Neural progenitor cell (in vitro differentiated cells): ENCODE results near the gene PSMD5. TPM values are rescaled to one million over a fixed set of nuclear protein-coding genes. Genes with fewer than 3 reads are reported as not detected.

Source experiments
- DNase-seq: peaks from one replicate; pipeline ENCODE4 v3.0.0-alpha.2; 2016; ENCODE audit warnings: low spot score
- H2AFZ ChIP-seq: fragments of 200-600 bp; sonication (generic); replicated peaks from 2 replicates; pipeline ENCODE4 v1.6.1; 2016; ENCODE audit warnings: antibody characterized with exemption
- H3F3A ChIP-seq: fragments of 200-600 bp; sonication (generic); 2 replicates; pipeline ENCODE4 v1.6.1; 2016; ENCODE audit warnings: antibody characterized with exemption, low read depth
- H3K27ac ChIP-seq: fragments of 200-600 bp; sonication (generic); 2 replicates; pipeline ENCODE4 v1.5.1; 2016; ENCODE audit warnings: mild to moderate bottlenecking
- H3K27me3 ChIP-seq: fragments of 200-600 bp; sonication (generic); 2 replicates; pipeline ENCODE4 v1.6.1; 2016; ENCODE audit warnings: mild to moderate bottlenecking, moderate library complexity
- H3K36me3 ChIP-seq: fragments of 200-600 bp; sonication (generic); 2 replicates; pipeline ENCODE4 v1.5.1; 2016
- H3K4me1 ChIP-seq: fragments of 200-600 bp; sonication (generic); 2 replicates; pipeline ENCODE4 v1.6.1; 2016; ENCODE audit warnings: mixed run types
- H3K4me2 ChIP-seq: fragments of 200-600 bp; sonication (generic); 2 replicates; pipeline ENCODE4 v1.6.1; 2016
- H3K4me3 ChIP-seq: fragments of 200-600 bp; sonication (generic); 2 replicates; pipeline ENCODE4 v1.5.1; 2016
- H3K79me2 ChIP-seq: fragments of 200-600 bp; sonication (generic); 2 replicates; pipeline ENCODE4 v1.6.1; 2016; ENCODE audit warnings: low read depth
- H3K9ac ChIP-seq: fragments of 200-600 bp; sonication (generic); 2 replicates; pipeline ENCODE4 v1.6.1; 2016
- H3K9me3 ChIP-seq: fragments of 200-600 bp; sonication (generic); 2 replicates; pipeline ENCODE4 v1.5.1; 2016; ENCODE audit warnings: low read depth
- H4K20me1 ChIP-seq: fragments of 200-600 bp; sonication (generic); 2 replicates; pipeline ENCODE4 v1.6.1; 2016; ENCODE audit warnings: low read depth
- H3K27ac Mint-ChIP-seq: 3 replicates; pipeline ENCODE4 v1.8.0; 2021; ENCODE audit warnings: mixed read lengths
- H3K27me3 Mint-ChIP-seq: 2 replicates; pipeline ENCODE4 v1.8.0; 2022; ENCODE audit warnings: low read depth, mild to moderate bottlenecking, inconsistent platforms, moderate library complexity, mixed read lengths; ENCODE audit not compliant: insufficient read depth
- H3K36me3 Mint-ChIP-seq: 3 replicates; pipeline ENCODE4 v1.8.0; 2021; ENCODE audit warnings: mixed read lengths
- H3K4me1 Mint-ChIP-seq: 3 replicates; pipeline ENCODE4 v1.8.0; 2021; ENCODE audit warnings: mixed read lengths
- H3K4me3 Mint-ChIP-seq: 3 replicates; pipeline ENCODE4 v1.8.0; 2021; ENCODE audit warnings: mild to moderate bottlenecking, moderate library complexity, mixed read lengths
- H3K9me3 Mint-ChIP-seq: 3 replicates; pipeline ENCODE4 v1.8.0; 2020; ENCODE audit warnings: mixed read lengths
- EZH2 ChIP-seq: fragments of 200-600 bp; sonication (generic); IDR thresholded peaks from 2 replicates; pipeline ENCODE4 v1.6.1; 2017; ENCODE audit warnings: antibody characterized with exemption, mild to moderate bottlenecking, moderate library complexity
- EZH2phosphoT487 ChIP-seq: fragments of 200-600 bp; sonication (generic); IDR thresholded peaks from 2 replicates; pipeline ENCODE4 v1.6.1; 2017; ENCODE audit warnings: antibody characterized with exemption
- total RNA-seq: library from RNA; depleted of rRNA; stranded (reverse); fragments of >200 nt; gene quantifications from 2 replicates; pipeline ENCODE4 v1.2.3, GENCODE V29; 2015; ENCODE audit warnings: low replicate concordance
- TF ChIP-seq, protein P1 (sequence below): fragments of 200-600 bp; sonication (generic); IDR thresholded peaks from 2 replicates; pipeline ENCODE4 v1.5.1; 2017; ENCODE audit warnings: antibody characterized with exemption, mild to moderate bottlenecking

PSMD5 gene
- total RNA-seq, 1 donor from 2014 or later, result 8.7 TPM

DNA sequence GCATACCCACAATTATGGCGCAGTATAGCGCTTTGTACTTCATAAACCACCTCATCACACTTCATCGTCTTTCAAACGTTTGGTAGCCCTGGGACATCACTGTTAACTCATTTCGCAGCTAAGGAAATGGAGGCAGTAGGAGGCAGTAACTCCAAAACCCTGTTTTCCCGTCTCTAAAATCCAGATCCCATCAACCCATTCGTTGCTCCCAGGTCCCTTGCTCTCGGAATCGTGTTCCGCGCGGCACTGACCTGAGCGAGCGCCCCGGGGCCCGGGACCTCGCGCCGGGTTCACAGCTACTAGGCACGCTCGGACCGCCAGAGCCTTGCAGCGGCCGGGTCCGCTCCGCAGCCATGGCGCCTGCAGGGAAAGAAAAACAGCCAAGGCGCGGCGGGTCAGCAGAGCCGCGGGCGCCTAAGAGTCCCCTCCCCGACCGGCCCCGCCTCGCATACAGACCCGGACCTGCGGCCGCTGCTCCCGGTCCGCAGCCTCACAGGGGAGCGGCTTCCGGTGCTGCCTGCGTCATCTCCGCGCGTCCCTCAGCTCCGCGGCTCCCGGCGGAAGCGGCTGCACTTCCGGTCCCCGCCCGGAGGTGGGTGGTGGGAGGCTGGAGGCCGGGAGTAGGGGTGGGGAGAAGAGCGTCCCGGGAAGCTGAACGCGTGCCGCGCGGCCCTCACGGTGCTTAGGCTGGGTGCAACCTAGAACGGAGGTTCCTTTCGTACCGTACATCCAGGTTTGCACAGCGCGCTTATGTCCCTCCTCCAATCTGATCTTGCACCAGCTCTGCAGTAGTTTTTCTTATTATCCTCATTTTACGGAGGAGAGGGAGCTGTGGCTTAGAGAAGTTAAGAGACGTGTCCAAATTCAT lies 49.6 kb downstream of the PSMD5 start, which contains the start of gene FBXW2:
Gene FBXW2 (minus strand): TSS at position 519 of the 868 bp plus-strand sequence. CDS start 5,158 bp downstream, outside the sequence.
- Histone ChIP-seq H4K20me1 (peaks cover 17% of the 10 kb centered on the region), H3K27ac (peak within 1 kb of the TSS; percentile 88), H3K9ac (peak within 1 kb of the TSS; percentile 82), H3K27me3 (no peaks in the 10 kb centered on the region), H3K36me3 (no peaks in the 10 kb centered on the region), H3K4me3 (peak within 1 kb of the TSS; percentile 95), H2AFZ (peak within 1 kb of the TSS; percentile 87), H3K9me3 (no peaks in the 10 kb centered on the region), H3K79me2 (peaks cover 62% of the 10 kb centered on the region), H3K4me2 (peak within 1 kb of the TSS; percentile 94), H3F3A (peaks cover 4% of the 10 kb centered on the region), H3K4me1 (peaks cover 9% of the 10 kb centered on the region)
- no peaks in the 10 kb centered on the region for H3K9me3 Mint-ChIP-seq
- H3K27me3 Mint-ChIP-seq, result no peaks in the 10 kb centered on the region
- H3K36me3 Mint-ChIP-seq, result no peaks in the 10 kb centered on the region
- H3K27ac Mint-ChIP-seq, result peak within 1 kb of the TSS; percentile 92
- H3K4me3 Mint-ChIP-seq, result peak within 1 kb of the TSS; percentile 98
- TF ChIP-seq, protein P1, sequence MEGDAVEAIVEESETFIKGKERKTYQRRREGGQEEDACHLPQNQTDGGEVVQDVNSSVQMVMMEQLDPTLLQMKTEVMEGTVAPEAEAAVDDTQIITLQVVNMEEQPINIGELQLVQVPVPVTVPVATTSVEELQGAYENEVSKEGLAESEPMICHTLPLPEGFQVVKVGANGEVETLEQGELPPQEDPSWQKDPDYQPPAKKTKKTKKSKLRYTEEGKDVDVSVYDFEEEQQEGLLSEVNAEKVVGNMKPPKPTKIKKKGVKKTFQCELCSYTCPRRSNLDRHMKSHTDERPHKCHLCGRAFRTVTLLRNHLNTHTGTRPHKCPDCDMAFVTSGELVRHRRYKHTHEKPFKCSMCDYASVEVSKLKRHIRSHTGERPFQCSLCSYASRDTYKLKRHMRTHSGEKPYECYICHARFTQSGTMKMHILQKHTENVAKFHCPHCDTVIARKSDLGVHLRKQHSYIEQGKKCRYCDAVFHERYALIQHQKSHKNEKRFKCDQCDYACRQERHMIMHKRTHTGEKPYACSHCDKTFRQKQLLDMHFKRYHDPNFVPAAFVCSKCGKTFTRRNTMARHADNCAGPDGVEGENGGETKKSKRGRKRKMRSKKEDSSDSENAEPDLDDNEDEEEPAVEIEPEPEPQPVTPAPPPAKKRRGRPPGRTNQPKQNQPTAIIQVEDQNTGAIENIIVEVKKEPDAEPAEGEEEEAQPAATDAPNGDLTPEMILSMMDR, result no peak
- TF ChIP-seq EZH2, result peak; percentile 48
- H3K4me1 Mint-ChIP-seq, result peaks cover 24% of the 10 kb centered on the region
- DNase-seq, result peak; percentile 96

GRCh38 chr9:120791161-120791560 lies 51.6 kb downstream of the PSMD5 start:
- H3K36me3 ChIP-seq, result peaks cover 4% of the 10 kb centered on the region

DNA sequence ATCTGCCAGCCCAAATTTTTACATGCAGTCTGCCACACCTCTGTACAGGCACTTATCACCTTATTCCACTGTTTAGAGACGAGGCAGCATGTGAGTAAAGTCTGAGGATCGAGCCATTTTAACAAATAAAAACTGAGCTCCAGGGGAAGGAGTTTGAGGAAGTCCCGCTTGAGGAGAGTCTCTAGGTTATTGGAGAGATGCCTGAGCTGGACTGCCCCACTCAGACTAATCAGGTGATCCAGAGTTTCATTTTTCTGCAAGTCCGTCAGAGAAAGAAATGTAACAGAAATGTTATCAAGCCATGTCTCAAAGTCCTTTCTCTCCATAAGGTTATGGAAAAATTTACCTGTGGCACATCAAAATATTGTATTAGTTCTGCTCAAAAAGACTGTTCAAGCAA lies 54.8 kb downstream of the PSMD5 start:
- Mint-ChIP-seq H3K27ac (no peak overlapping the region), H3K27me3 (no peaks in the 10 kb centered on the region), H3K4me3 (no peak overlapping the region), H3K36me3 (peaks cover 16% of the 10 kb centered on the region), H3K4me1 (peaks cover 16% of the 10 kb centered on the region), H3K9me3 (no peaks in the 10 kb centered on the region)
- TF ChIP-seq EZH2phosphoT487 (no peak), EZH2 (no peak)
- TF ChIP-seq, protein P1, result no peak
- peaks cover 4% of the 10 kb centered on the region for H3K36me3 ChIP-seq
- no peak overlapping the region for H3K4me3 ChIP-seq
- H2AFZ ChIP-seq, result no peak overlapping the region
- no peaks in the 10 kb centered on the region for H3F3A ChIP-seq
- H3K4me1 ChIP-seq, result peaks cover 9% of the 10 kb centered on the region
- H3K4me2 ChIP-seq, result no peak overlapping the region
- peaks cover 98% of the 10 kb centered on the region for H3K79me2 ChIP-seq
- no peak overlapping the region for H3K9ac ChIP-seq
- no peaks in the 10 kb centered on the region for H3K9me3 ChIP-seq
- no peak overlapping the region for H3K27ac ChIP-seq
- peaks cover 20% of the 10 kb centered on the region for H4K20me1 ChIP-seq
- H3K27me3 ChIP-seq, result no peaks in the 10 kb centered on the region
- no peak for DNase-seq

More at GRCh38 chr9:120791161-120791560, 51.6 kb downstream of the PSMD5 start:
- H3K9me3 Mint-ChIP-seq, result no peaks in the 10 kb centered on the region
- peak overlapping the region; percentile 98 for H3K4me3 Mint-ChIP-seq
- no peaks in the 10 kb centered on the region for H3K9me3 ChIP-seq
- peaks cover 9% of the 10 kb centered on the region for H3K4me1 ChIP-seq
- no peak overlapping the region for H3K9ac ChIP-seq
- DNase-seq, result no peak
- no peak overlapping the region for H3K27ac ChIP-seq
- H3K4me3 ChIP-seq, result no peak overlapping the region
- H4K20me1 ChIP-seq, result peaks cover 17% of the 10 kb centered on the region
- no peak overlapping the region for H2AFZ ChIP-seq
- no peak overlapping the region for H3K4me2 ChIP-seq
- H3K27ac Mint-ChIP-seq, result no peak overlapping the region
- H3K4me1 Mint-ChIP-seq, result peaks cover 24% of the 10 kb centered on the region
- H3K36me3 Mint-ChIP-seq, result peaks cover 5% of the 10 kb centered on the region
- H3K79me2 ChIP-seq, result peaks cover 82% of the 10 kb centered on the region
- TF ChIP-seq EZH2phosphoT487, result no peak
- no peak for TF ChIP-seq EZH2
- TF ChIP-seq, protein P1, result no peak
- H3K27me3 Mint-ChIP-seq, result no peaks in the 10 kb centered on the region
- peaks cover 4% of the 10 kb centered on the region for H3F3A ChIP-seq
- H3K27me3 ChIP-seq, result no peaks in the 10 kb centered on the region
